HepG2 (cell line): ENCODE data around the gene OR4C11. TPM values are rescaled to one million over a fixed set of nuclear protein-coding genes. Genes with fewer than 3 reads are reported as not detected.

Experiments used
- RBM22 ChIP-seq: fragments of 200-400 bp; formaldehyde crosslinking; optimal IDR thresholded peaks from 2 replicates; pipeline ENCODE3; 2017; ENCODE audit warnings: mild to moderate bottlenecking, low read length, moderate library complexity
- ZBTB20 ChIP-seq: sonication (generic); formaldehyde crosslinking; IDR thresholded peaks from 2 replicates; pipeline ENCODE4 v1.8.1; 2023; ENCODE audit warnings: missing genetic modification reagents, low read depth, mild to moderate bottlenecking, borderline replicate concordance
- ZNF44 ChIP-seq: sonication (generic); formaldehyde crosslinking; IDR thresholded peaks from 2 replicates; pipeline ENCODE4 v1.5.1; 2020; ENCODE audit warnings: mild to moderate bottlenecking, missing genetic modification reagents
- polyA plus RNA-seq, 8 experiments: library from polyadenylated mRNA; depleted of rRNA in 3 of 8; stranded (reverse) in 7 of 8; unstranded in 1 of 8; fragments of >200 nt; fragmentation: Illumina TruSeq in 4 of 8; extraction: Trizol in 4 of 8; gene quantifications; 2 replicates each; pipeline versions ENCODE4 v1.2.1 to v1.2.3, GENCODE V29; 2011 to 2016; ENCODE audit warnings: low read depth in 4 of 8, missing spikeins in 1 of 8, mixed read lengths in 1 of 8; ENCODE audit not compliant: insufficient read depth in 1 of 8
- total RNA-seq, 5 experiments: library from RNA; depleted of rRNA; stranded (reverse); fragments of >200 nt; fragmentation: Illumina TruSeq; extraction: Trizol; gene quantifications; 2 replicates each; pipeline ENCODE4 v1.2.3, GENCODE V29; 2016; ENCODE audit warnings: low read depth in 1 of 5
- TF ChIP-seq, protein P1 (sequence below): sonication (generic); formaldehyde crosslinking; conservative IDR thresholded peaks from 2 replicates; pipeline ENCODE4 v1.5.0; 2020; ENCODE audit warnings: missing genetic modification reagents
- TF ChIP-seq, protein P2 (sequence below): sonication (generic); formaldehyde crosslinking; IDR thresholded peaks from 2 replicates; pipeline ENCODE4 v1.4.0; 2020; ENCODE audit warnings: missing genetic modification reagents
- TF ChIP-seq, protein P3 (sequence below): sonication (generic); formaldehyde crosslinking; IDR thresholded peaks from 2 replicates; pipeline ENCODE4 v1.5.0; 2020; ENCODE audit warnings: mild to moderate bottlenecking, missing genetic modification reagents

The OR4C11 gene
- total and polyA plus RNA-seq, 2 of the 13 experiments (the other 11 are each of a cell fraction or from before 2014, with no cell fraction given), result not detected

DNA sequence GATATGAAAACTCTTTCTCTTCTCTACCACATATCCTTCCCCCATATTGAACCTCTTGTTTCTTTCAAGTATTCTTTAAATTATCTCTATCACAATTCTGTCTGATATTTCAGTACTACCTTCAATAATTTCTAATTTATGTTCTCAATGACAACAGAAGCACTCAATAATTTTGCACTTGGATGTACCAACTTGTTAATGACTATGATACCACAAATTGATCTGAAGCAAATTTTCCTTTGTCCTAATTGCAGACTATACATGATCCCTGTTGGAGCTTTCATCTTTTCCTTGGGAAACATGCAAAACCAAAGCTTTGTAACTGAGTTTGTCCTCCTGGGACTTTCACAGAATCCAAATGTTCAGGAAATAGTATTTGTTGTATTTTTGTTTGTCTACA is 53.3 kb downstream of the OR4C11 start, which contains the start of gene OR4C15 (continued):
- TF ChIP-seq ZNF44 (CRISPR knock-in tag) (no peak), ZBTB20 (no peak), RBM22 (no peak)
- TF ChIP-seq, protein P1, sequence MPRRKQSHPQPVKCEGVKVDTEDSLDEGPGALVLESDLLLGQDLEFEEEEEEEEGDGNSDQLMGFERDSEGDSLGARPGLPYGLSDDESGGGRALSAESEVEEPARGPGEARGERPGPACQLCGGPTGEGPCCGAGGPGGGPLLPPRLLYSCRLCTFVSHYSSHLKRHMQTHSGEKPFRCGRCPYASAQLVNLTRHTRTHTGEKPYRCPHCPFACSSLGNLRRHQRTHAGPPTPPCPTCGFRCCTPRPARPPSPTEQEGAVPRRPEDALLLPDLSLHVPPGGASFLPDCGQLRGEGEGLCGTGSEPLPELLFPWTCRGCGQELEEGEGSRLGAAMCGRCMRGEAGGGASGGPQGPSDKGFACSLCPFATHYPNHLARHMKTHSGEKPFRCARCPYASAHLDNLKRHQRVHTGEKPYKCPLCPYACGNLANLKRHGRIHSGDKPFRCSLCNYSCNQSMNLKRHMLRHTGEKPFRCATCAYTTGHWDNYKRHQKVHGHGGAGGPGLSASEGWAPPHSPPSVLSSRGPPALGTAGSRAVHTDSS (CRISPR knock-in tag), result no peak
- TF ChIP-seq, protein P2, sequence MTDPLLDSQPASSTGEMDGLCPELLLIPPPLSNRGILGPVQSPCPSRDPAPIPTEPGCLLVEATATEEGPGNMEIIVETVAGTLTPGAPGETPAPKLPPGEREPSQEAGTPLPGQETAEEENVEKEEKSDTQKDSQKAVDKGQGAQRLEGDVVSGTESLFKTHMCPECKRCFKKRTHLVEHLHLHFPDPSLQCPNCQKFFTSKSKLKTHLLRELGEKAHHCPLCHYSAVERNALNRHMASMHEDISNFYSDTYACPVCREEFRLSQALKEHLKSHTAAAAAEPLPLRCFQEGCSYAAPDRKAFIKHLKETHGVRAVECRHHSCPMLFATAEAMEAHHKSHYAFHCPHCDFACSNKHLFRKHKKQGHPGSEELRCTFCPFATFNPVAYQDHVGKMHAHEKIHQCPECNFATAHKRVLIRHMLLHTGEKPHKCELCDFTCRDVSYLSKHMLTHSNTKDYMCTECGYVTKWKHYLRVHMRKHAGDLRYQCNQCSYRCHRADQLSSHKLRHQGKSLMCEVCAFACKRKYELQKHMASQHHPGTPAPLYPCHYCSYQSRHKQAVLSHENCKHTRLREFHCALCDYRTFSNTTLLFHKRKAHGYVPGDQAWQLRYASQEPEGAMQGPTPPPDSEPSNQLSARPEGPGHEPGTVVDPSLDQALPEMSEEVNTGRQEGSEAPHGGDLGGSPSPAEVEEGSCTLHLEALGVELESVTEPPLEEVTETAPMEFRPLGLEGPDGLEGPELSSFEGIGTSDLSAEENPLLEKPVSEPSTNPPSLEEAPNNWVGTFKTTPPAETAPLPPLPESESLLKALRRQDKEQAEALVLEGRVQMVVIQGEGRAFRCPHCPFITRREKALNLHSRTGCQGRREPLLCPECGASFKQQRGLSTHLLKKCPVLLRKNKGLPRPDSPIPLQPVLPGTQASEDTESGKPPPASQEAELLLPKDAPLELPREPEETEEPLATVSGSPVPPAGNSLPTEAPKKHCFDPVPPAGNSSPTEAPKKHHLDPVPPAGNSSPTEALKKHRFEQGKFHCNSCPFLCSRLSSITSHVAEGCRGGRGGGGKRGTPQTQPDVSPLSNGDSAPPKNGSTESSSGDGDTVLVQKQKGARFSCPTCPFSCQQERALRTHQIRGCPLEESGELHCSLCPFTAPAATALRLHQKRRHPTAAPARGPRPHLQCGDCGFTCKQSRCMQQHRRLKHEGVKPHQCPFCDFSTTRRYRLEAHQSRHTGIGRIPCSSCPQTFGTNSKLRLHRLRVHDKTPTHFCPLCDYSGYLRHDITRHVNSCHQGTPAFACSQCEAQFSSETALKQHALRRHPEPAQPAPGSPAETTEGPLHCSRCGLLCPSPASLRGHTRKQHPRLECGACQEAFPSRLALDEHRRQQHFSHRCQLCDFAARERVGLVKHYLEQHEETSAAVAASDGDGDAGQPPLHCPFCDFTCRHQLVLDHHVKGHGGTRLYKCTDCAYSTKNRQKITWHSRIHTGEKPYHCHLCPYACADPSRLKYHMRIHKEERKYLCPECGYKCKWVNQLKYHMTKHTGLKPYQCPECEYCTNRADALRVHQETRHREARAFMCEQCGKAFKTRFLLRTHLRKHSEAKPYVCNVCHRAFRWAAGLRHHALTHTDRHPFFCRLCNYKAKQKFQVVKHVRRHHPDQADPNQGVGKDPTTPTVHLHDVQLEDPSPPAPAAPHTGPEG, result no peak
- TF ChIP-seq, protein P3, sequence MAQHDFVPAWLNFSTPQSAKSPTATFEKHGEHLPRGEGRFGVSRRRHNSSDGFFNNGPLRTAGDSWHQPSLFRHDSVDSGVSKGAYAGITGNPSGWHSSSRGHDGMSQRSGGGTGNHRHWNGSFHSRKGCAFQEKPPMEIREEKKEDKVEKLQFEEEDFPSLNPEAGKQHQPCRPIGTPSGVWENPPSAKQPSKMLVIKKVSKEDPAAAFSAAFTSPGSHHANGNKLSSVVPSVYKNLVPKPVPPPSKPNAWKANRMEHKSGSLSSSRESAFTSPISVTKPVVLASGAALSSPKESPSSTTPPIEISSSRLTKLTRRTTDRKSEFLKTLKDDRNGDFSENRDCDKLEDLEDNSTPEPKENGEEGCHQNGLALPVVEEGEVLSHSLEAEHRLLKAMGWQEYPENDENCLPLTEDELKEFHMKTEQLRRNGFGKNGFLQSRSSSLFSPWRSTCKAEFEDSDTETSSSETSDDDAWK (CRISPR knock-in tag), result no peak

Other genes with a start within 250 kb of the OR4C11 start
- not detected in 2 replicates for gene OR4A15, start 239.7 kb downstream of the OR4C11 start, total RNA-seq (2016; rRNA removed; fragmentation: Illumina TruSeq; extraction: Trizol)
- gene OR4A15, start 239.7 kb downstream of the OR4C11 start, polyA plus RNA-seq (2011; rRNA removed), result not detected in 2 replicates
- gene OR4C15, start 53.2 kb downstream of the OR4C11 start, total RNA-seq (2016; rRNA removed; fragmentation: Illumina TruSeq; extraction: Trizol), result not detected in 2 replicates
- gene OR4C15, start 53.2 kb downstream of the OR4C11 start, polyA plus RNA-seq (2011; rRNA removed), result not detected in 2 replicates
- gene OR4C16, start 35.5 kb downstream of the OR4C11 start, total RNA-seq (2016; rRNA removed; fragmentation: Illumina TruSeq; extraction: Trizol), result not detected in 2 replicates
- gene OR4C16, start 35.5 kb downstream of the OR4C11 start, polyA plus RNA-seq (2011; rRNA removed), result not detected in 2 replicates
- not detected in 2 replicates for gene OR4P4, start 27.5 kb upstream of the OR4C11 start, total RNA-seq (2016; rRNA removed; fragmentation: Illumina TruSeq; extraction: Trizol)
- gene OR4P4, start 27.5 kb upstream of the OR4C11 start, polyA plus RNA-seq (2011; rRNA removed), result not detected in 2 replicates
- not detected in 2 replicates for gene OR4S2, start 40.7 kb upstream of the OR4C11 start, total RNA-seq (2016; rRNA removed; fragmentation: Illumina TruSeq; extraction: Trizol)
- gene OR4S2, start 40.7 kb upstream of the OR4C11 start, polyA plus RNA-seq (2011; rRNA removed), result not detected in 2 replicates
- not detected in 2 replicates for gene OR4C6, start 54.6 kb upstream of the OR4C11 start, total RNA-seq (2016; rRNA removed; fragmentation: Illumina TruSeq; extraction: Trizol)
- not detected in 2 replicates for gene OR4C6, start 54.6 kb upstream of the OR4C11 start, polyA plus RNA-seq (2011; rRNA removed)
- gene OR5D13, start 165.8 kb upstream of the OR4C11 start, total RNA-seq (2016; rRNA removed; fragmentation: Illumina TruSeq; extraction: Trizol), result not detected in 2 replicates
- gene OR5D13, start 165.8 kb upstream of the OR4C11 start, polyA plus RNA-seq (2011; rRNA removed), result not detected in 2 replicates
- not detected in 2 replicates for gene OR5D14, start 187.9 kb upstream of the OR4C11 start, total RNA-seq (2016; rRNA removed; fragmentation: Illumina TruSeq; extraction: Trizol)
- not detected in 2 replicates for gene OR5D14, start 187.9 kb upstream of the OR4C11 start, polyA plus RNA-seq (2011; rRNA removed)
- not detected in 2 replicates for gene OR5L1, start 203.7 kb upstream of the OR4C11 start, total RNA-seq (2016; rRNA removed; fragmentation: Illumina TruSeq; extraction: Trizol)
- gene OR5L1, start 203.7 kb upstream of the OR4C11 start, polyA plus RNA-seq (2011; rRNA removed), result not detected in 2 replicates
- not detected in 2 replicates for gene OR5D18, start 212.0 kb upstream of the OR4C11 start, total RNA-seq (2016; rRNA removed; fragmentation: Illumina TruSeq; extraction: Trizol)
- not detected in 2 replicates for gene OR5D18, start 212.0 kb upstream of the OR4C11 start, polyA plus RNA-seq (2011; rRNA removed)
- not detected in 2 replicates for gene OR5L2, start 219.6 kb upstream of the OR4C11 start, total RNA-seq (2016; rRNA removed; fragmentation: Illumina TruSeq; extraction: Trizol)
- not detected in 2 replicates for gene OR5L2, start 219.6 kb upstream of the OR4C11 start, polyA plus RNA-seq (2011; rRNA removed)
- gene OR5D16, start 231.1 kb upstream of the OR4C11 start, total RNA-seq (2016; rRNA removed; fragmentation: Illumina TruSeq; extraction: Trizol), result not detected in 2 replicates
- gene OR5D16, start 231.1 kb upstream of the OR4C11 start, polyA plus RNA-seq (2011; rRNA removed), result not detected in 2 replicates